ENCODE data around the gene KRT80.

DNA sequence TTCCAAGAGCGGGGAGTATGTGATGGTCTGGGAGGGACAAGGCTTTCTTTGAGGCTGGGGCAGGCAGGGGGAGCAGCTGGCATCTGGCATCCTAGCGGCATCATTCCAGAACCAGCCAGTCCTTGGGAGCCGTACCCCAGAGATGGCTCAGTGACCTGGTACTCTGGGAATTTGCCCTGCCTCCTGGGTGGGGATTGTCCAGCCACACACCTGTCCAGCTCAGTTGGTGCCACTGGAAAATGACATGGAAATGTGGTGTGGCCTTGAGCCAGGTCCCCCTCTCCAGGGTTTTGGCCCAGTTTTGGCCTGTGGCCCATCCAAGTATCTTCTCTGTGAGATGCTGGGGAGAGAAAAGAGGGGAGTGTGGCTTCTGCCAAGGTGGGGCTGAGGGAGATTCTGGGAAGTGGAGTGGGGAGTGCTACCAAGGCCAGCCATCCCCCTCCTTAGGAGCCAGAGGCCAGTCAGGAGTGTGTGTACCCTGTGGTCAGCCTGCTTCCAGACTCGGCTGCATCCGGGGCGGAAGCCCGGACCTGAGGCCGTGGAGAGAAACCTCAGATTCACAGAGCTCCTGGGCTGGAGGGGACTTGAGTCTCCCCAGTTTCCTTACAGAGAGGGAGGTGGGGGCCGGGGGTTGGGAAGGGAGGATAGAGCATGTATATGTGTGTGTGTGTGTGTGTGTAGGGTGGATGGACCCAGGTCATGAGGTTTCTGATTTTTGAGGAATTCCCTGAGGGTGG lies 14.7 kb upstream of the KRT80 start:
- no peak for TF ChIP-seq CTCF (IDR thresholded peaks at IDR 0.05)
- TF ChIP-seq POLR2AphosphoS5 (IDR thresholded peaks at IDR 0.05; ENCODE audit: low read depth, low read length): no peak

Measured in Panc1 (cell line).